HepG2 (cell line): ENCODE data around the gene OSBP. TPM values are rescaled to one million over a fixed set of nuclear protein-coding genes. Genes with fewer than 3 reads are reported as not detected.

ENCODE experiments used
- ATF6 ChIP-seq: sonication (generic); formaldehyde crosslinking; conservative IDR thresholded peaks from 2 replicates; pipeline ENCODE4 v1.4.0; 2020; ENCODE audit warnings: missing genetic modification reagents
- ESRRA ChIP-seq: sonication (generic); formaldehyde crosslinking; IDR thresholded peaks from 2 replicates; pipeline ENCODE4 v1.5.1; 2020; ENCODE audit warnings: mild to moderate bottlenecking, low read depth, missing genetic modification reagents
- JARID2 ChIP-seq: sonication (generic); formaldehyde crosslinking; IDR thresholded peaks from 2 replicates; pipeline ENCODE4 v1.8.1; 2023; ENCODE audit warnings: missing genetic modification reagents, inconsistent platforms; ENCODE audit not compliant: insufficient replicate concordance
- NCOA1 ChIP-seq: sonication (generic); formaldehyde crosslinking; IDR thresholded peaks from 2 replicates; pipeline ENCODE4 v1.9.0; 2021; ENCODE audit warnings: missing genetic modification reagents
- ZNF703 ChIP-seq: sonication (generic); formaldehyde crosslinking; IDR thresholded peaks from 2 replicates; pipeline ENCODE4 v1.5.1; 2020; ENCODE audit warnings: missing genetic modification reagents, mild to moderate bottlenecking, moderate library complexity, borderline replicate concordance
- polyA plus RNA-seq, 8 experiments: library from polyadenylated mRNA; depleted of rRNA in 3 of 8; stranded (reverse) in 7 of 8; unstranded in 1 of 8; fragments of >200 nt; fragmentation: Illumina TruSeq in 4 of 8; extraction: Trizol in 4 of 8; gene quantifications; 2 replicates each; pipeline versions ENCODE4 v1.2.1 to v1.2.3, GENCODE V29; 2011 to 2016; ENCODE audit warnings: low read depth in 4 of 8, missing spikeins in 1 of 8, mixed read lengths in 1 of 8; ENCODE audit not compliant: insufficient read depth in 1 of 8
- total RNA-seq, 5 experiments: library from RNA; depleted of rRNA; stranded (reverse); fragments of >200 nt; fragmentation: Illumina TruSeq; extraction: Trizol; gene quantifications; 2 replicates each; pipeline ENCODE4 v1.2.3, GENCODE V29; 2016; ENCODE audit warnings: low read depth in 1 of 5
- TF ChIP-seq, protein P1 (sequence below): sonication (generic); formaldehyde crosslinking; IDR thresholded peaks from 2 replicates; pipeline ENCODE4 v1.4.0; 2020; ENCODE audit warnings: mild to moderate bottlenecking, missing genetic modification reagents
- TF ChIP-seq, protein P2 (sequence below): IDR thresholded peaks from 2 replicates; pipeline ENCODE4 v1.6.1; 2016; ENCODE audit warnings: low read depth, borderline replicate concordance
- TF ChIP-seq, protein P3 (sequence below): IDR thresholded peaks from 2 replicates; pipeline ENCODE4 v1.6.1; 2016; ENCODE audit warnings: missing genetic modification reagents, missing compliant biosample characterization
- TF ChIP-seq, protein P4 (sequence below): sonication (generic); formaldehyde crosslinking; IDR thresholded peaks from 2 replicates; pipeline ENCODE4 v1.4.0; 2020; ENCODE audit warnings: mild to moderate bottlenecking, missing genetic modification reagents
- TF ChIP-seq, protein P5 (sequence below): IDR thresholded peaks from 2 replicates; pipeline ENCODE4 v1.4.0; 2020; ENCODE audit warnings: mild to moderate bottlenecking, missing genetic modification reagents

OSBP gene
- total and polyA plus RNA-seq, 2 of the 13 experiments (the other 11 are each of a cell fraction or from before 2014, with no cell fraction given), result 12.1 to 13.5 TPM

- TF ChIP-seq, protein P1, sequence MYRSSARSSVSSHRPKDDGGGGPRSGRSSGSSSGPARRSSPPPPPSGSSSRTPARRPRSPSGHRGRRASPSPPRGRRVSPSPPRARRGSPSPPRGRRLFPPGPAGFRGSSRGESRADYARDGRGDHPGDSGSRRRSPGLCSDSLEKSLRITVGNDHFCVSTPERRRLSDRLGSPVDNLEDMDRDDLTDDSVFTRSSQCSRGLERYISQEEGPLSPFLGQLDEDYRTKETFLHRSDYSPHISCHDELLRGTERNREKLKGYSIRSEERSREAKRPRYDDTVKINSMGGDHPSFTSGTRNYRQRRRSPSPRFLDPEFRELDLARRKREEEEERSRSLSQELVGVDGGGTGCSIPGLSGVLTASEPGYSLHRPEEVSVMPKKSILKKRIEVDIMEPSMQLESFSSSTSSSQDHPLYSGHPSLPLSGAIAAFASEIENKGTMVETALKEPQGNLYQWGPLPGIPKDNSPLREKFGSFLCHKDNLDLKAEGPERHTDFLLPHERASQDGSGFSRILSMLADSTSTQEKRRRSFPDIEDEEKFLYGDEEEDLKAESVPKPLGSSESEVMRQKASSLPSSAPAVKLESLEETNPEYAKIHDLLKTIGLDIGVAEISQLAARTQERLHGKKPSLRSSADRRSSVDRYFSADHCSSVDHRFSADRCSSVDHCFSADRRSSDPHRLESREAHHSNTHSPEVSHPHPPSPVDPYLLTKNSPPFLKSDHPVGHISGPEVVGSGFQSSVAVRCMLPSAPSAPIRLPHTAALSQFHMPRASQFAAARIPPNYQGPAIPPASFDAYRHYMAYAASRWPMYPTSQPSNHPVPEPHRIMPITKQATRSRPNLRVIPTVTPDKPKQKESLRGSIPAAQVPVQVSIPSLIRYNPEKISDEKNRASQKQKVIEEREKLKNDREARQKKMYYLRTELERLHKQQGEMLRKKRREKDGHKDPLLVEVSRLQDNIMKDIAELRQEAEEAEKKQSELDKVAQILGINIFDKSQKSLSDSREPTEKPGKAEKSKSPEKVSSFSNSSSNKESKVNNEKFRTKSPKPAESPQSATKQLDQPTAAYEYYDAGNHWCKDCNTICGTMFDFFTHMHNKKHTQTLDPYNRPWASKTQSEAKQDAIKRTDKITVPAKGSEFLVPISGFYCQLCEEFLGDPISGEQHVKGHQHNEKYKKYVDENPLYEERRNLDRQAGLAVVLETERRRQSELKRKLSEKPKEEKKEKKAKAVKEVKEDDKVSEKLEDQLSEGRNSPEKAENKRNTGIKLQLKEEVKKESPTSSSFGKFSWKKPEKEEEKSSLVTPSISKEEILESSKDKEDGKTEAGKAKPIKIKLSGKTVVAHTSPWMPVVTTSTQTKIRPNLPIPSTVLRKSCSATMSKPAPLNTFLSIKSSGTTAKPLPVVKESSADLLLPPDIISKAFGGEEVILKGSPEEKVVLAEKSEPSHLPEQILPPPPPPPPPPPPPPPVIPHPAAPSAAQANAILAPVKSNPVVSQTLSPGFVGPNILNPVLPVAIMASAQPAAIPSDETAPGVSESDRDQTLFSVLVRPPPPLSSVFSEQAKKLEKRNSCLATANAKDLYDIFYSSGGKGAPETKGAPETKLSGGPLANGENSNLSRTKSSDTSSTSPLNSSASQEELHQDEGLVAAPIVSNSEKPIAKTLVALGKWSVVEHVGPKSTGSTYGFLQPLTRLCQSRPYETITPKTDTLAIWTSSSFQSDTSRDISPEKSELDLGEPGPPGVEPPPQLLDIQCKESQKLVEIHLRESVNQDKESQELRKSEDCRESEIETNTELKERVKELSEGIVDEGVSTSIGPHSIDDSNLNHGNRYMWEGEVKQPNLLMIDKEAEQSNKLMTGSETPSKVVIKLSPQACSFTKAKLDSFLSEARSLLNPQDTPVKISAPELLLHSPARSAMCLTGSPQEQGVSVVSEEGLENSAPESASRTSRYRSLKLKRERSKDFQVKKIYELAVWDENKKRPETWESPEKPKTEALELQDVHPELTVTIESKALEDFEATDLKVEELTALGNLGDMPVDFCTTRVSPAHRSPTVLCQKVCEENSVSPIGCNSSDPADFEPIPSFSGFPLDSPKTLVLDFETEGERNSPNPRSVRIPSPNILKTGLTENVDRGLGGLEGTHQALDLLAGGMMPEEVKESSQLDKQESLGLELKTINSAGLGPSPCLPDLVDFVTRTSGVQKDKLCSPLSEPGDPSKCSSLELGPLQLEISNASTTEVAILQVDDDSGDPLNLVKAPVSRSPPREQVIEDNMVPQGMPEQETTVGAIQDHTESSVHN (CRISPR knock-in tag), result no peak
- TF ChIP-seq NCOA1 (CRISPR knock-in tag), result no peak
- TF ChIP-seq, protein P2, sequence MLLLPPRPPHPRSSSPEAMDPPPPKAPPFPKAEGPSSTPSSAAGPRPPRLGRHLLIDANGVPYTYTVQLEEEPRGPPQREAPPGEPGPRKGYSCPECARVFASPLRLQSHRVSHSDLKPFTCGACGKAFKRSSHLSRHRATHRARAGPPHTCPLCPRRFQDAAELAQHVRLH (CRISPR knock-in tag), result peak; percentile 32; the same call in 1 of the 2 replicates
- TF ChIP-seq, protein P3, sequence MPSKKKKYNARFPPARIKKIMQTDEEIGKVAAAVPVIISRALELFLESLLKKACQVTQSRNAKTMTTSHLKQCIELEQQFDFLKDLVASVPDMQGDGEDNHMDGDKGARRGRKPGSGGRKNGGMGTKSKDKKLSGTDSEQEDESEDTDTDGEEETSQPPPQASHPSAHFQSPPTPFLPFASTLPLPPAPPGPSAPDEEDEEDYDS (CRISPR knock-in tag), result 0 out of 2 replicates have a peak, but pooled peaks have one; percentile 10
- no peak for TF ChIP-seq ATF6 (CRISPR knock-in tag)
- no peak for TF ChIP-seq ESRRA (CRISPR knock-in tag)
- TF ChIP-seq JARID2 (CRISPR knock-in tag), result no peak
- TF ChIP-seq, protein P4, sequence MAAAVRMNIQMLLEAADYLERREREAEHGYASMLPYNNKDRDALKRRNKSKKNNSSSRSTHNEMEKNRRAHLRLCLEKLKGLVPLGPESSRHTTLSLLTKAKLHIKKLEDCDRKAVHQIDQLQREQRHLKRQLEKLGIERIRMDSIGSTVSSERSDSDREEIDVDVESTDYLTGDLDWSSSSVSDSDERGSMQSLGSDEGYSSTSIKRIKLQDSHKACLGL (CRISPR knock-in tag), result no peak
- TF ChIP-seq, protein P5, sequence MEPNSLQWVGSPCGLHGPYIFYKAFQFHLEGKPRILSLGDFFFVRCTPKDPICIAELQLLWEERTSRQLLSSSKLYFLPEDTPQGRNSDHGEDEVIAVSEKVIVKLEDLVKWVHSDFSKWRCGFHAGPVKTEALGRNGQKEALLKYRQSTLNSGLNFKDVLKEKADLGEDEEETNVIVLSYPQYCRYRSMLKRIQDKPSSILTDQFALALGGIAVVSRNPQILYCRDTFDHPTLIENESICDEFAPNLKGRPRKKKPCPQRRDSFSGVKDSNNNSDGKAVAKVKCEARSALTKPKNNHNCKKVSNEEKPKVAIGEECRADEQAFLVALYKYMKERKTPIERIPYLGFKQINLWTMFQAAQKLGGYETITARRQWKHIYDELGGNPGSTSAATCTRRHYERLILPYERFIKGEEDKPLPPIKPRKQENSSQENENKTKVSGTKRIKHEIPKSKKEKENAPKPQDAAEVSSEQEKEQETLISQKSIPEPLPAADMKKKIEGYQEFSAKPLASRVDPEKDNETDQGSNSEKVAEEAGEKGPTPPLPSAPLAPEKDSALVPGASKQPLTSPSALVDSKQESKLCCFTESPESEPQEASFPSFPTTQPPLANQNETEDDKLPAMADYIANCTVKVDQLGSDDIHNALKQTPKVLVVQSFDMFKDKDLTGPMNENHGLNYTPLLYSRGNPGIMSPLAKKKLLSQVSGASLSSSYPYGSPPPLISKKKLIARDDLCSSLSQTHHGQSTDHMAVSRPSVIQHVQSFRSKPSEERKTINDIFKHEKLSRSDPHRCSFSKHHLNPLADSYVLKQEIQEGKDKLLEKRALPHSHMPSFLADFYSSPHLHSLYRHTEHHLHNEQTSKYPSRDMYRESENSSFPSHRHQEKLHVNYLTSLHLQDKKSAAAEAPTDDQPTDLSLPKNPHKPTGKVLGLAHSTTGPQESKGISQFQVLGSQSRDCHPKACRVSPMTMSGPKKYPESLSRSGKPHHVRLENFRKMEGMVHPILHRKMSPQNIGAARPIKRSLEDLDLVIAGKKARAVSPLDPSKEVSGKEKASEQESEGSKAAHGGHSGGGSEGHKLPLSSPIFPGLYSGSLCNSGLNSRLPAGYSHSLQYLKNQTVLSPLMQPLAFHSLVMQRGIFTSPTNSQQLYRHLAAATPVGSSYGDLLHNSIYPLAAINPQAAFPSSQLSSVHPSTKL (CRISPR knock-in tag), result 0 out of 2 replicates have a peak, but pooled peaks have one; percentile 13
- TF ChIP-seq ZNF703, result no peak
Observed at GRCh38 chr11:59611570-59612565, 3.7 kb downstream of the OSBP start (continued).
